ENCODE results near the gene LRRN4CL. TPM values are rescaled to one million over a fixed set of nuclear protein-coding genes. Genes with fewer than 3 reads are reported as not detected.

LRRN4CL gene
- total RNA-seq, 1 experiment from 2014 or later: 0.71 TPM

DNA sequence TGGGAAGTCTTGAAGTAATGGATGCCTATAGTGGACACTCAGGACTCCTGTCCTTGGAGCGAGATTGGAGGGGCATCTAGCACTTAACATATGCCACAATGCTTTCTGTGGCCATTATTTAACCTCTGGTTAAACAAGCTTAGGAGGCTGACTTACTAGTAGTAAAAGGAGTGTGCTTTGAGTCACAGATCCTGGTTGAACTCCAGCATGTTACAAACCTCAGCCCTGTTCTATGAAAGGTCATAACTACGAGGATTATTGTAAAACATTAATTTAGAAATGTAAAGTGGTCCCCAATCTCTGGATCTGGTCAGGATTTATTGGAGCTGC is 16.2 kb downstream of the LRRN4CL start:
- intact Hi-C loops (cut with micrococcal nuclease; ENCODE audit: unreplicated experiment): no loop called here
- peaks cover 16% of the 10 kb centered on the region for H3K4me1 Mint-ChIP-seq (ENCODE audit: low read depth, unreplicated experiment)
- no peaks in the 10 kb centered on the region for H3K27me3 Mint-ChIP-seq (ENCODE audit: unreplicated experiment)
- no peak overlapping the region for H3K27ac Mint-ChIP-seq (ENCODE audit: unreplicated experiment)
- no TSS peak for BruUV-seq (replicated peaks)
- TF ChIP-seq, protein P1, sequence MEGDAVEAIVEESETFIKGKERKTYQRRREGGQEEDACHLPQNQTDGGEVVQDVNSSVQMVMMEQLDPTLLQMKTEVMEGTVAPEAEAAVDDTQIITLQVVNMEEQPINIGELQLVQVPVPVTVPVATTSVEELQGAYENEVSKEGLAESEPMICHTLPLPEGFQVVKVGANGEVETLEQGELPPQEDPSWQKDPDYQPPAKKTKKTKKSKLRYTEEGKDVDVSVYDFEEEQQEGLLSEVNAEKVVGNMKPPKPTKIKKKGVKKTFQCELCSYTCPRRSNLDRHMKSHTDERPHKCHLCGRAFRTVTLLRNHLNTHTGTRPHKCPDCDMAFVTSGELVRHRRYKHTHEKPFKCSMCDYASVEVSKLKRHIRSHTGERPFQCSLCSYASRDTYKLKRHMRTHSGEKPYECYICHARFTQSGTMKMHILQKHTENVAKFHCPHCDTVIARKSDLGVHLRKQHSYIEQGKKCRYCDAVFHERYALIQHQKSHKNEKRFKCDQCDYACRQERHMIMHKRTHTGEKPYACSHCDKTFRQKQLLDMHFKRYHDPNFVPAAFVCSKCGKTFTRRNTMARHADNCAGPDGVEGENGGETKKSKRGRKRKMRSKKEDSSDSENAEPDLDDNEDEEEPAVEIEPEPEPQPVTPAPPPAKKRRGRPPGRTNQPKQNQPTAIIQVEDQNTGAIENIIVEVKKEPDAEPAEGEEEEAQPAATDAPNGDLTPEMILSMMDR (IDR thresholded peaks at IDR 0.05; ENCODE audit: unreplicated experiment): no peak
- H3K9me3 Mint-ChIP-seq (ENCODE audit: low read depth, unreplicated experiment): no peaks in the 10 kb centered on the region
- CTCF ChIA-PET: interaction anchor here (0.5 to 0.6 kb wide), 2 partner anchors 29 to 157 kb away, joined by 3 to 6 read pairs; no protein-coding TSS in a partner anchor
- H3K4me3 Mint-ChIP-seq (ENCODE audit: low read depth, unreplicated experiment): peak overlapping the region; percentile 99
- peaks cover 86% of the 10 kb centered on the region for H3K36me3 Mint-ChIP-seq (ENCODE audit: insufficient read depth, unreplicated experiment)
- DNase-seq: no peak

DNA sequence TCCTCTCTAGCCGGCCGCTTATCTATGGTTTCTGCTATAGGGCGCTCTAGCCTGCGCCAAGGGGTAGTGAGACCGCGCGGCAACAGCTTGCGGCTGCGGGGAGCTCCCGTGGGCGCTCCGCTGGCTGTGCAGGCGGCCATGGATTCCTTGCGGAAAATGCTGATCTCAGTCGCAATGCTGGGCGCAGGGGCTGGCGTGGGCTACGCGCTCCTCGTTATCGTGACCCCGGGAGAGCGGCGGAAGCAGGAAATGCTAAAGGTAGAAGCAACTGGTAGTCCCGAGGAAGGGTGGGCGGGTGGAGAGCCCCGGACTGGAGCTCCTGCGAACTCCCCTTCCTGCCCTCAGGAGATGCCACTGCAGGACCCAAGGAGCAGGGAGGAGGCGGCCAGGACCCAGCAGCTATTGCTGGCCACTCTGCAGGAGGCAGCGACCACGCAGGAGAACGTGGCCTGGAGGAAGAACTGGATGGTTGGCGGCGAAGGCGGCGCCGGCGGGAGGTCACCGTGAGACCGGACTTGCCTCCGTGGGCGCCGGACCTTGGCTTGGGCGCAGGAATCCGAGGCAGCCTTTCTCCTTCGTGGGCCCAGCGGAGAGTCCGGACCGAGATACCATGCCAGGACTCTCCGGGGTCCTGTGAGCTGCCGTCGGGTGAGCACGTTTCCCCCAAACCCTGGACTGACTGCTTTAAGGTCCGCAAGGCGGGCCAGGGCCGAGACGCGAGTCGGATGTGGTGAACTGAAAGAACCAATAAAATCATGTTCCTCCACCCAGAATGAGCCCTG is 17.5 kb downstream of the LRRN4CL start, which contains the start of the genes LBHD1 and UQCC3:
Gene LBHD1 (minus strand): TSS at position 660 of the 782 bp plus-strand sequence. CDS start 2,236 bp downstream, outside the sequence.
Gene UQCC3 (plus strand): TSS at position 66 of the 782 bp plus-strand sequence. CDS start 73 bp downstream, at position 139.
- BruUV-seq (replicated peaks): TSS peak; percentile 33
- TF ChIP-seq, protein P1 (IDR thresholded peaks at IDR 0.05; ENCODE audit: unreplicated experiment): no peak
- CTCF ChIA-PET: interaction anchor here (0.6 to 1.8 kb wide), 9 partner anchors 9 to 1373 kb away, joined by 3 to 8 read pairs (median 3); partner anchors contain the start of genes GANAB, MTA2, TTC9C and ZBTB3
- peak; percentile 66 for DNase-seq
- H3K4me1 Mint-ChIP-seq (ENCODE audit: low read depth, unreplicated experiment): peaks cover 8% of the 10 kb centered on the region
- peak within 1 kb of the TSS; percentile 98 for H3K27ac Mint-ChIP-seq (ENCODE audit: unreplicated experiment)
- H3K27me3 Mint-ChIP-seq (ENCODE audit: unreplicated experiment): no peaks in the 10 kb centered on the region
- peak within 1 kb of the TSS; percentile 99 for H3K4me3 Mint-ChIP-seq (ENCODE audit: low read depth, unreplicated experiment)
- intact Hi-C loops (cut with micrococcal nuclease; ENCODE audit: unreplicated experiment): no loop called here
- H3K36me3 Mint-ChIP-seq (ENCODE audit: insufficient read depth, unreplicated experiment): peaks cover 89% of the 10 kb centered on the region
- no peaks in the 10 kb centered on the region for H3K9me3 Mint-ChIP-seq (ENCODE audit: low read depth, unreplicated experiment)

DNA sequence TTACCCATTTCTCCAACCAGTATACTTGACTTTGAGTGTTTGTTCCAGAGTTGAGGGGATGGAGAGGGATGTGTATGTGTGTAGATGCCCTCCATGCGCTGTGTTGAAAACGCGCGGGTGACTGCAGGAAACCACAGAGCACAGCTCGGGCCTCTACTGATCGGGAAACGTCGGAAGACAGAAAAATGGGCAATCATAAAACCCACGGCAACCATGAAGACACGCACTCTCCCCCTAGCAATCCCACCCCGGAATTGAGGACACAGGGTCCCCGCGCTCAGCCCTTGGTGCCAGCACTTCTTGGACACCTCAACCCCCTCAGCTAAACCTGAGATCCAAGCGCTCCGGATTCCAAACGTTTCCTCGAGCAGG is 18.1 kb downstream of the LRRN4CL start:
- TF ChIP-seq, protein P1 (IDR thresholded peaks at IDR 0.05; ENCODE audit: unreplicated experiment): no peak
- CTCF ChIA-PET: interaction anchor here (0.6 to 1.8 kb wide), 6 partner anchors 10 to 83 kb away, joined by 3 to 8 read pairs (median 4); partner anchors contain the start of genes MTA2, TTC9C and ZBTB3
- H3K4me3 Mint-ChIP-seq (ENCODE audit: low read depth, unreplicated experiment): peak overlapping the region; percentile 99
- no TSS peak for BruUV-seq (replicated peaks)
- H3K27me3 Mint-ChIP-seq (ENCODE audit: unreplicated experiment): no peaks in the 10 kb centered on the region
- H3K4me1 Mint-ChIP-seq (ENCODE audit: low read depth, unreplicated experiment): peaks cover 9% of the 10 kb centered on the region
- peaks cover 89% of the 10 kb centered on the region for H3K36me3 Mint-ChIP-seq (ENCODE audit: insufficient read depth, unreplicated experiment)
- DNase-seq: peak; percentile 24
- intact Hi-C loops (cut with micrococcal nuclease; ENCODE audit: unreplicated experiment): no loop called here
- no peaks in the 10 kb centered on the region for H3K9me3 Mint-ChIP-seq (ENCODE audit: low read depth, unreplicated experiment)
- peak overlapping the region; percentile 98 for H3K27ac Mint-ChIP-seq (ENCODE audit: unreplicated experiment)

DNA sequence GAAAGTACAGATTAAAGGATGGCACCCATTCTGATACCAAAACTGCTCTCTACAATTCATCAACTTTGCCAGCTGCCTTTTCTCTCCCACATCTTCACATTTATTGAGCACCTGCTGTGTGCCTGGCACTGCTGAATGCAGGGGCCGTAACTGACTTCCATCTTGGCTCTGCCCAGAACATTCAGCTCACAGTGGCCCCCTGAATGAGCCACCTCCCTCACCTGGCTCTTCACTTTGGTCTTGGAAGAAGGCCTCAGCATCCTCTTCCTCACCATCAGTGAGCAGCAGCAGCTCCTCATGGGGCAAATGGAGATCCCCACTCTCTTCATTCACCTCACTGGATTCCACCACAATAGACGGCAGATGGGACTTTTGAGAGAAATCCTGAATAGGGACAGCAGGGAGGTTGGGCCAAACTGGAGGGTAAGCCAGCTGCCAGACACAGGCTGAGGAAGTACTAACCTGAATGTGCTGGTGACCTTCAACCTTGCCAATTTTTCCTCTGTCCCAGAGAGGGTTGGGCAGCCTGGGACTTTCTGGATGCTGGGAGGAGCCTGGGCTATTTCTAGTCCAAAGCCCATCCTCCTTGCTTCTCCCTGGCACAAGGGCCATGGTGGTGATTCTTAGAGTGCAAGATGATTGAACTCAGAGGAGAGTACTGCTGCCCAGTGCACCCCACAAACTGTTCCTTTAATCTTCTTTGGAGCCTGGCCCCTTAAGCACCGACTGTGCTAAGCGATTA is 19.7 kb downstream of the LRRN4CL start:
- CTCF ChIA-PET: interaction anchor here (0.7 kb wide), 1 partner anchor 58 kb away, joined by 4 read pairs; the partner anchor contains the start of gene HNRNPUL2
- DNase-seq: no peak
- H3K36me3 Mint-ChIP-seq (ENCODE audit: insufficient read depth, unreplicated experiment): peaks cover 90% of the 10 kb centered on the region
- no TSS peak for BruUV-seq (replicated peaks)
- TF ChIP-seq, protein P1 (IDR thresholded peaks at IDR 0.05; ENCODE audit: unreplicated experiment): no peak
- no peak overlapping the region for H3K27ac Mint-ChIP-seq (ENCODE audit: unreplicated experiment)
- intact Hi-C loops (cut with micrococcal nuclease; ENCODE audit: unreplicated experiment): no loop called here
- H3K4me3 Mint-ChIP-seq (ENCODE audit: low read depth, unreplicated experiment): no peak overlapping the region
- H3K27me3 Mint-ChIP-seq (ENCODE audit: unreplicated experiment): no peaks in the 10 kb centered on the region
- no peaks in the 10 kb centered on the region for H3K9me3 Mint-ChIP-seq (ENCODE audit: low read depth, unreplicated experiment)
- H3K4me1 Mint-ChIP-seq (ENCODE audit: low read depth, unreplicated experiment): peaks cover 9% of the 10 kb centered on the region

Measured in Calu3 (cell line).